HT1080 (cell line): ENCODE data around the gene ZNRF3. TPM values are rescaled to one million over a fixed set of nuclear protein-coding genes. Genes with fewer than 3 reads are reported as not detected.

ENCODE experiments used
- small RNA-seq: library from RNA; depleted of rRNA; stranded (forward); fragments of <200 nt; gene quantifications from one replicate; pipeline ENCODE3, GENCODE V24; 2014
- total RNA-seq: library from RNA; depleted of rRNA; stranded (reverse); fragments of >200 nt; shearing (Covaris generic); gene quantifications from 2 replicates; pipeline ENCODE4 v1.2.3, GENCODE V29; 2014; rRNA removed

ZNRF3 gene
- total RNA-seq, 1 experiment from 2014 or later: 9.1 TPM

Small RNAs within 50 kb of the gene (small RNA-seq; reads per million reads assigned to genes)
- not detected for gene Z93930.1

Other genes with a start within 250 kb of the ZNRF3 start
- 0.13 and 0.24 TPM in 2 replicates for gene TTC28, start 203.7 kb upstream of the ZNRF3 start, total RNA-seq
- gene CHEK2, start 141.8 kb upstream of the ZNRF3 start, total RNA-seq: 19.9 and 20.0 TPM in 2 replicates
- gene HSCB, start 141.5 kb upstream of the ZNRF3 start, total RNA-seq: 24.5 and 33.7 TPM in 2 replicates
- gene CCDC117, start 110.9 kb upstream of the ZNRF3 start, total RNA-seq: 12.8 and 15.6 TPM in 2 replicates
- 60.9 and 71.8 TPM in 2 replicates for gene XBP1, start 83.0 kb upstream of the ZNRF3 start, total RNA-seq
- gene C22orf31, start 178.3 kb downstream of the ZNRF3 start, total RNA-seq: not detected in 2 replicates
- gene KREMEN1, start 189.5 kb downstream of the ZNRF3 start, total RNA-seq: 0.92 and 2.7 TPM in 2 replicates